IMR-90 (cell line): ENCODE data around the gene ESPL1. TPM values are rescaled to one million over a fixed set of nuclear protein-coding genes. Genes with fewer than 3 reads are reported as not detected.

ENCODE experiments used
- ATAC-seq: fragments of 200-7000 bp; cut with Tn5 transposase; 2 replicates; pipeline ENCODE4 v1.9.1; 2020; ENCODE audit warnings: low read depth, mild to moderate bottlenecking, moderate library complexity
- BruUV-seq: library from RNA; stranded (reverse); fragments of 400-500 nt; replicated peaks from 2 replicates; lab custom pipeline; 2021; lab: Mats Ljungman, UMichigan
- CTCF ChIA-PET: fragments of 300-600 bp; formaldehyde crosslinking; extraction: SDS; loops from one replicate; lab custom pipeline; 2021; ENCODE audit warnings: antibody characterized with exemption; lab: Yijun Ruan, JAX
- POLR2A ChIA-PET: fragments of 300-600 bp; sonication (Branson Sonifier 250); formaldehyde crosslinking; loops from one replicate; lab custom pipeline; 2022; ENCODE audit warnings: antibody characterized with exemption; ENCODE audit not compliant: unreplicated experiment; lab: Charles Lee
- DNase-seq: peaks from one replicate; pipeline ENCODE4 v3.0.0; 2013
- H2AFZ ChIP-seq: replicated peaks from 2 replicates; pipeline ENCODE3; 2013; ENCODE audit warnings: low read length, mild to moderate bottlenecking; ENCODE audit not compliant: poor library complexity
- H2AK5ac ChIP-seq: 2 replicates; pipeline ENCODE4 v1.6.1; 2013; ENCODE audit warnings: low read depth, low read length, inconsistent platforms
- H2AK9ac ChIP-seq: replicated peaks from 2 replicates; pipeline ENCODE3; 2013; ENCODE audit warnings: mild to moderate bottlenecking, low read depth, low read length, moderate library complexity; ENCODE audit not compliant: poor library complexity
- H2BK120ac ChIP-seq: 2 replicates; pipeline ENCODE4 v1.6.1; 2013; ENCODE audit warnings: low read depth, low read length, inconsistent platforms
- H2BK15ac ChIP-seq: 3 replicates; pipeline ENCODE4 v1.6.1; 2013; ENCODE audit warnings: low read depth, low read length, inconsistent platforms
- H2BK20ac ChIP-seq: 2 replicates; pipeline ENCODE4 v1.6.1; 2013; ENCODE audit warnings: low read depth, mild to moderate bottlenecking, inconsistent platforms, low read length, moderate library complexity
- H2BK5ac ChIP-seq: 2 replicates; pipeline ENCODE4 v1.6.1; 2013; ENCODE audit warnings: mild to moderate bottlenecking, low read depth, low read length, inconsistent platforms; ENCODE audit not compliant: poor library complexity, severe bottlenecking
- H3K14ac ChIP-seq: replicated peaks from 2 replicates; pipeline ENCODE4 v1.6.1; 2013; ENCODE audit warnings: low read depth, low read length, inconsistent platforms
- H3K18ac ChIP-seq: 2 replicates; pipeline ENCODE4 v1.6.1; 2013; ENCODE audit warnings: low read depth, low read length, control low read depth
- H3K23ac ChIP-seq: 2 replicates; pipeline ENCODE4 v1.6.1; 2013; ENCODE audit warnings: low read depth, low read length, inconsistent platforms
- H3K27ac ChIP-seq: 2 replicates; pipeline ENCODE4 v1.5.1; 2013; ENCODE audit warnings: mild to moderate bottlenecking, control low read depth, low read length; ENCODE audit not compliant: insufficient read depth
- H3K27me3 ChIP-seq: 2 replicates; pipeline ENCODE4 v1.6.1; 2013; ENCODE audit warnings: low read length; ENCODE audit not compliant: control insufficient read depth, insufficient read depth
- H3K36me3 ChIP-seq: 2 replicates; pipeline ENCODE4 v1.6.1; 2013; ENCODE audit warnings: low read length, mixed read lengths; ENCODE audit not compliant: control insufficient read depth, insufficient read depth
- H3K4ac ChIP-seq: 2 replicates; pipeline ENCODE4 v1.6.1; 2013; ENCODE audit warnings: low read depth, low read length, inconsistent platforms
- H3K4me1 ChIP-seq: 2 replicates; pipeline ENCODE4 v1.6.1; 2013; ENCODE audit warnings: low read length, mixed read lengths; ENCODE audit not compliant: control insufficient read depth, insufficient read depth
- H3K4me2 ChIP-seq: 2 replicates; pipeline ENCODE4 v1.6.1; 2013; ENCODE audit warnings: low read depth, mild to moderate bottlenecking, control low read depth, low read length, moderate library complexity
- H3K4me3 ChIP-seq: 2 replicates; pipeline ENCODE4 v1.5.1; 2013; ENCODE audit warnings: low read depth, mild to moderate bottlenecking, control low read depth, low read length, moderate library complexity; ENCODE audit not compliant: insufficient read depth
- H3K56ac ChIP-seq: 2 replicates; pipeline ENCODE4 v1.6.1; 2013; ENCODE audit warnings: low read length, inconsistent platforms; ENCODE audit not compliant: insufficient read depth; ENCODE audit errors: extremely low read depth
- H3K79me1 ChIP-seq, 2 experiments: 2 replicates each; pipeline ENCODE4 v1.6.1; 2013; ENCODE audit warnings: low read length in 2 of 2, inconsistent platforms in 1 of 2, low read depth in 1 of 2
- H3K9ac ChIP-seq: 2 replicates; pipeline ENCODE4 v1.6.1; 2013; ENCODE audit warnings: low read depth, low read length, control low read depth
- H3K9me1 ChIP-seq: 2 replicates; pipeline ENCODE4 v1.6.1; 2013; ENCODE audit warnings: low read length, inconsistent platforms; ENCODE audit not compliant: insufficient read depth
- H3K9me3 ChIP-seq: 2 replicates; pipeline ENCODE4 v1.6.1; 2013; ENCODE audit warnings: low read length; ENCODE audit not compliant: control insufficient read depth, insufficient read depth
- H4K20me1 ChIP-seq: 2 replicates; pipeline ENCODE4 v1.6.1; 2013; ENCODE audit warnings: low read length, inconsistent platforms; ENCODE audit not compliant: insufficient read depth
- H4K5ac ChIP-seq: 2 replicates; pipeline ENCODE4 v1.6.1; 2013; ENCODE audit warnings: mild to moderate bottlenecking, low read depth, low read length, control low read depth
- H4K8ac ChIP-seq, 2 experiments: 2 replicates each; pipeline ENCODE4 v1.6.1; 2013; ENCODE audit warnings: low read depth in 2 of 2, low read length in 2 of 2, control low read depth in 1 of 2, inconsistent platforms in 1 of 2
- H4K91ac ChIP-seq: 2 replicates; pipeline ENCODE4 v1.6.1; 2013; ENCODE audit warnings: low read depth, low read length, inconsistent platforms; ENCODE audit not compliant: insufficient read depth
- BHLHE40 ChIP-seq: fragments of 150-350 bp; IDR thresholded peaks from 2 replicates; pipeline ENCODE4 v1.6.1; 2016; ENCODE audit warnings: mild to moderate bottlenecking, low read depth, low read length
- CEBPB ChIP-seq: IDR thresholded peaks from 2 replicates; pipeline ENCODE4 v1.6.1; 2012; ENCODE audit warnings: low read depth, low read length, improper control_type of control experiment
- CHD1 ChIP-seq: IDR thresholded peaks from 2 replicates; pipeline ENCODE4 v1.6.1; 2012; ENCODE audit warnings: low read depth, low read length, improper control_type of control experiment
- FOS ChIP-seq: fragments of 150-350 bp; IDR thresholded peaks from 2 replicates; pipeline ENCODE4 v1.6.1; 2016; ENCODE audit warnings: low read depth, low read length
- MAFK ChIP-seq: IDR thresholded peaks from 2 replicates; pipeline ENCODE4 v1.6.1; 2012; ENCODE audit warnings: low read depth, low read length, improper control_type of control experiment
- MAZ ChIP-seq: IDR thresholded peaks from 2 replicates; pipeline ENCODE4 v1.6.1; 2012; ENCODE audit warnings: low read depth, mild to moderate bottlenecking, low read length, improper control_type of control experiment, moderate library complexity, borderline replicate concordance
- MXI1 ChIP-seq: IDR thresholded peaks from 2 replicates; pipeline ENCODE4 v1.6.1; 2012; ENCODE audit warnings: low read depth, mild to moderate bottlenecking, low read length, moderate library complexity, borderline replicate concordance
- NFE2L2 ChIP-seq: fragments of 150-350 bp; IDR thresholded peaks from 2 replicates; pipeline ENCODE4 v1.6.1; 2016; ENCODE audit warnings: low read depth, mild to moderate bottlenecking, low read length
- POLR2A ChIP-seq: IDR thresholded peaks from 2 replicates; pipeline ENCODE4 v1.6.1; 2012; ENCODE audit warnings: mild to moderate bottlenecking, low read depth, low read length
- RAD21 ChIP-seq: IDR thresholded peaks from 2 replicates; pipeline ENCODE4 v1.6.1; 2012; ENCODE audit warnings: low read length, improper control_type of control experiment
- RCOR1 ChIP-seq: IDR thresholded peaks from 2 replicates; pipeline ENCODE4 v1.6.1; 2012; ENCODE audit warnings: mild to moderate bottlenecking, low read length, improper control_type of control experiment; ENCODE audit not compliant: insufficient replicate concordance
- RFX5 ChIP-seq: IDR thresholded peaks from 2 replicates; pipeline ENCODE4 v1.8.0; 2012; ENCODE audit warnings: low read depth, mild to moderate bottlenecking, low read length, moderate library complexity
- SMC3 ChIP-seq: fragments of 150-350 bp; IDR thresholded peaks from 2 replicates; pipeline ENCODE4 v1.6.1; 2016; ENCODE audit warnings: low read depth, mild to moderate bottlenecking, antibody characterized with exemption, low read length, moderate library complexity
- WGBS, 2 experiments: methylation state at CpG; one replicate each; pipeline versions ENCODE4 v1.1.5 to v1.1.7; 2013; ENCODE audit warnings: missing lambda C conversion rate in 2 of 2; ENCODE audit not compliant: insufficient read length in 1 of 2; ENCODE audit errors: extremely low coverage in 2 of 2; 5-methylcytosine and 5-hydroxymethylcytosine counted together
- dilution Hi-C: fragments of 300-500 bp; cut with HindIII; formaldehyde crosslinking; loops from one replicate; pipeline ENCODE4 v1.14.3; 2018; ENCODE audit warnings: low sequenced_read_pairs; ENCODE audit not compliant: unreplicated experiment
- in situ Hi-C: fragments of 300-500 bp; cut with MboI; formaldehyde crosslinking; loops from 3 replicates; pipeline ENCODE4 v1.14.3; 2019; ENCODE audit warnings: low sequenced_read_pairs, inconsistent platforms, mixed read lengths
- intact Hi-C: fragments of 100-400 bp; cut with micrococcal nuclease; formaldehyde crosslinking; loops from 2 replicates; pipeline ENCODE4 v1.10.0; 2022
- polyA plus RNA-seq, 3 experiments: library from polyadenylated mRNA; depleted of rRNA; stranded (reverse); fragments of >200 nt; gene quantifications; 2 replicates each; pipeline ENCODE4 v1.2.3, GENCODE V29; 2012; ENCODE audit warnings: low replicate concordance in 1 of 3
- total RNA-seq: library from RNA; depleted of rRNA; stranded (reverse); fragments of >200 nt; gene quantifications from 2 replicates; pipeline ENCODE4 v1.2.3, GENCODE V29; 2012
- TF ChIP-seq, protein P1 (sequence below): fragments of 150-350 bp; IDR thresholded peaks from 2 replicates; pipeline ENCODE4 v1.6.1; 2016; ENCODE audit warnings: low read depth, mild to moderate bottlenecking, low read length, moderate library complexity, borderline replicate concordance
- TF ChIP-seq, protein P2 (sequence below): fragments of 150-350 bp; IDR thresholded peaks from 2 replicates; pipeline ENCODE4 v1.6.1; 2017; ENCODE audit warnings: mild to moderate bottlenecking, antibody characterized with exemption, low read length, low read depth
- TF ChIP-seq, protein P3 (sequence below): conservative IDR thresholded peaks from 2 replicates; pipeline ENCODE4 v1.5.1; 2012; ENCODE audit warnings: mild to moderate bottlenecking, low read depth, low read length, improper control_type of control experiment

Gene ESPL1
- total and polyA plus RNA-seq, 2 of the 4 experiments (the other 2 are of a cell fraction) = 6.5 to 9.2 TPM

DNA sequence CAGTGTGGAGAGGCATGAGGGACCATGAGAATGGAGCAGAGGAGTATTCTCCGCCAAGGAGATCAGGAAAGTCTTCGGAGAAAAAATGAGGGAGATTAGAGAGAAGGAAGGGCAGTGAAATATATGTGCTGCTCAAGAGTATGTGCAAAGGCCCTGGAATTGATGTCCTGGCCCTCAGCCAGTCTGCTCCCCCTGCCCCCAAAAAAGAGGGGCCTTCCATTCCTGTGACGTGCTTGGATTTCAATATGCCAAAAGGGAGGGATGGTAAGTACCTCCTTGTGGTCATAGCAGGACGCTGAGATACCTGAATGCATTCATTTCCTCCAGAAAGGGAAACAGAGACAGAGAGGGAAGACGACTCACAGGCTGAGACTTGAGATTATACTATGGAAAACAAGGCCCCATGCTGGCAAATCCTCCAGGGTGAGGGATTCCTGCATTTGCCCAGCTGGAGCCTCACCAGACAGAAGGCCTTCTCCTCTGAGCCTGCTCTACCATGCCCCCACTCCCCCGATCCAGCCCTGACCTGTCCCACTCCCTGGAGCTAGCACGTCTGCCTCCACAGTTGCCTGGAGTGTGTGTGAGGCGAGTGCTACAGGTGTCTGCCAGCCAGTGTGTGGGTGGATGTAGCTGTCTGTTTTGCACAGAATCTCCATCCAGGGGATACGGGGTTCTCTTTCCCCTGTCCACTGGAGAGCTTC lies 32.2 kb upstream of the ESPL1 start:
- Histone ChIP-seq H3K36me3 (no peaks in the 10 kb centered on the region), H2AK5ac (no peak overlapping the region), H3K9me1 (peaks cover 15% of the 10 kb centered on the region), H3K4ac (no peak overlapping the region), H3K9me3 (no peaks in the 10 kb centered on the region), H4K5ac (no peak overlapping the region), H3K18ac (no peak overlapping the region), H2AK9ac (no peak overlapping the region), H3K4me3 (no peak overlapping the region), H2AFZ (peak overlapping the region; percentile 8), H3K14ac (no peak overlapping the region), H2BK15ac (no peak overlapping the region), H2BK5ac (no peak overlapping the region), H3K9ac (no peak overlapping the region), H3K27me3 (peaks cover 33% of the 10 kb centered on the region), H3K27ac (no peak overlapping the region), H2BK20ac (no peak overlapping the region), H2BK120ac (no peak overlapping the region), H3K79me1 (peaks cover 5 to 12% of the 10 kb centered on the region in 2 experiments; a peak in 2 of 4 replicates), H3K4me1 (peaks cover 24% of the 10 kb centered on the region), H3K23ac (no peak overlapping the region), H4K20me1 (no peaks in the 10 kb centered on the region), H4K91ac (no peak overlapping the region), H3K56ac (no peak overlapping the region), H3K4me2 (no peak overlapping the region), H4K8ac (no peak overlapping the region)
- no TSS peak for BruUV-seq
- ATAC-seq (no peak), DNase-seq (no peak)
- POLR2A ChIA-PET = no interaction called here
- in situ Hi-C loops (no loop called here), intact Hi-C loops (no loop called here), dilution Hi-C loops (no loop called here)
- CTCF ChIA-PET = no interaction called here
- TF ChIP-seq BHLHE40 = no peak
- no peak for TF ChIP-seq POLR2A
- no peak for TF ChIP-seq MAFK
- TF ChIP-seq NFE2L2 = no peak
- TF ChIP-seq, protein P1, sequence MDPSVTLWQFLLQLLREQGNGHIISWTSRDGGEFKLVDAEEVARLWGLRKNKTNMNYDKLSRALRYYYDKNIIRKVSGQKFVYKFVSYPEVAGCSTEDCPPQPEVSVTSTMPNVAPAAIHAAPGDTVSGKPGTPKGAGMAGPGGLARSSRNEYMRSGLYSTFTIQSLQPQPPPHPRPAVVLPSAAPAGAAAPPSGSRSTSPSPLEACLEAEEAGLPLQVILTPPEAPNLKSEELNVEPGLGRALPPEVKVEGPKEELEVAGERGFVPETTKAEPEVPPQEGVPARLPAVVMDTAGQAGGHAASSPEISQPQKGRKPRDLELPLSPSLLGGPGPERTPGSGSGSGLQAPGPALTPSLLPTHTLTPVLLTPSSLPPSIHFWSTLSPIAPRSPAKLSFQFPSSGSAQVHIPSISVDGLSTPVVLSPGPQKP = no peak
- TF ChIP-seq, protein P2, sequence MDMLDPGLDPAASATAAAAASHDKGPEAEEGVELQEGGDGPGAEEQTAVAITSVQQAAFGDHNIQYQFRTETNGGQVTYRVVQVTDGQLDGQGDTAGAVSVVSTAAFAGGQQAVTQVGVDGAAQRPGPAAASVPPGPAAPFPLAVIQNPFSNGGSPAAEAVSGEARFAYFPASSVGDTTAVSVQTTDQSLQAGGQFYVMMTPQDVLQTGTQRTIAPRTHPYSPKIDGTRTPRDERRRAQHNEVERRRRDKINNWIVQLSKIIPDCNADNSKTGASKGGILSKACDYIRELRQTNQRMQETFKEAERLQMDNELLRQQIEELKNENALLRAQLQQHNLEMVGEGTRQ = no peak
- TF ChIP-seq FOS = no peak
- TF ChIP-seq CHD1 = no peak
- no peak for TF ChIP-seq SMC3
- no peak for TF ChIP-seq MXI1
- no peak for TF ChIP-seq RAD21
- TF ChIP-seq MAZ = no peak
- TF ChIP-seq CEBPB = no peak
- TF ChIP-seq, protein P3, sequence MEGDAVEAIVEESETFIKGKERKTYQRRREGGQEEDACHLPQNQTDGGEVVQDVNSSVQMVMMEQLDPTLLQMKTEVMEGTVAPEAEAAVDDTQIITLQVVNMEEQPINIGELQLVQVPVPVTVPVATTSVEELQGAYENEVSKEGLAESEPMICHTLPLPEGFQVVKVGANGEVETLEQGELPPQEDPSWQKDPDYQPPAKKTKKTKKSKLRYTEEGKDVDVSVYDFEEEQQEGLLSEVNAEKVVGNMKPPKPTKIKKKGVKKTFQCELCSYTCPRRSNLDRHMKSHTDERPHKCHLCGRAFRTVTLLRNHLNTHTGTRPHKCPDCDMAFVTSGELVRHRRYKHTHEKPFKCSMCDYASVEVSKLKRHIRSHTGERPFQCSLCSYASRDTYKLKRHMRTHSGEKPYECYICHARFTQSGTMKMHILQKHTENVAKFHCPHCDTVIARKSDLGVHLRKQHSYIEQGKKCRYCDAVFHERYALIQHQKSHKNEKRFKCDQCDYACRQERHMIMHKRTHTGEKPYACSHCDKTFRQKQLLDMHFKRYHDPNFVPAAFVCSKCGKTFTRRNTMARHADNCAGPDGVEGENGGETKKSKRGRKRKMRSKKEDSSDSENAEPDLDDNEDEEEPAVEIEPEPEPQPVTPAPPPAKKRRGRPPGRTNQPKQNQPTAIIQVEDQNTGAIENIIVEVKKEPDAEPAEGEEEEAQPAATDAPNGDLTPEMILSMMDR = no peak
- TF ChIP-seq RFX5 = no peak
- TF ChIP-seq RCOR1 = no peak
- WGBS, 2 experiments = 66% methylated on average over 3 of the region's 9 CpGs; no CpG with 5 or more reads in 1 of the 2 experiments
